CD14-positive monocyte (primary cell): ENCODE results near the gene NLRP9. TPM values are rescaled to one million over a fixed set of nuclear protein-coding genes. Genes with fewer than 3 reads are reported as not detected.

ENCODE experiments used
- DNase-seq, 3 donors: peaks; one replicate each; pipeline ENCODE4 v3.0.0-alpha.2; 2011 to 2022
- H2AFZ ChIP-seq: 2 replicates; pipeline ENCODE4 v1.6.0; 2012; ENCODE audit warnings: mild to moderate bottlenecking, low read depth, low read length, inconsistent platforms; ENCODE audit not compliant: insufficient read depth, poor library complexity, severe bottlenecking
- H3K27ac ChIP-seq, 2 donors: 1 replicate in 1 of 2; 2 replicates in 1 of 2; pipeline ENCODE4 v1.5.1; 2012 to 2013; ENCODE audit warnings: low read length in 2 of 2, control low read depth in 1 of 2, inconsistent platforms in 1 of 2, low read depth in 1 of 2, mild to moderate bottlenecking in 1 of 2
- H3K27me3 ChIP-seq, 2 donors: one replicate each; pipeline versions ENCODE4 v1.6.0 to v1.6.1; 2011 to 2013; ENCODE audit warnings: low read length in 2 of 2; ENCODE audit not compliant: control insufficient read depth in 2 of 2, insufficient read depth in 2 of 2
- H3K36me3 ChIP-seq, 2 donors: replicated peaks in 1 of 2; 1 replicate in 1 of 2; 2 replicates in 1 of 2; pipeline versions ENCODE4 v1.5.1 to v1.6.1; 2012 to 2013; ENCODE audit warnings: low read length in 2 of 2, control low read depth in 1 of 2, inconsistent platforms in 1 of 2, mild to moderate bottlenecking in 1 of 2; ENCODE audit not compliant: insufficient read depth in 2 of 2, control insufficient read depth in 1 of 2
- H3K4me1 ChIP-seq, 2 donors: 1 replicate in 1 of 2; 2 replicates in 1 of 2; pipeline versions ENCODE4 v1.5.1 to v1.6.1; 2012 to 2013; ENCODE audit warnings: low read length in 2 of 2, control low read depth in 1 of 2, inconsistent platforms in 1 of 2, mild to moderate bottlenecking in 1 of 2, moderate library complexity in 1 of 2; ENCODE audit not compliant: insufficient read depth in 2 of 2, control insufficient read depth in 1 of 2
- H3K4me2 ChIP-seq: replicated peaks from 2 replicates; pipeline ENCODE3; 2012; ENCODE audit warnings: low read length, moderate library complexity, mild to moderate bottlenecking; ENCODE audit not compliant: poor library complexity, severe bottlenecking; ENCODE audit errors: extremely low read depth
- H3K4me3 ChIP-seq, 3 experiments: fragments of 200-600 bp in 1 of 3; sonication (generic) in 1 of 3; replicated peaks in 1 of 3; 1 replicate in 2 of 3; 2 replicates in 1 of 3; pipeline ENCODE4 v1.5.1; 2011 to 2013; ENCODE audit warnings: low read length in 3 of 3, mild to moderate bottlenecking in 3 of 3, control low read depth in 2 of 3, low read depth in 2 of 3, inconsistent platforms in 1 of 3, moderate library complexity in 1 of 3
- H3K79me2 ChIP-seq: 2 replicates; pipeline ENCODE4 v1.6.0; 2012; ENCODE audit warnings: mild to moderate bottlenecking, control low read depth, inconsistent platforms, low read length, moderate library complexity; ENCODE audit not compliant: insufficient read depth
- H3K9ac ChIP-seq: 2 replicates; pipeline ENCODE4 v1.6.0; 2017; ENCODE audit warnings: low read length, mild to moderate bottlenecking; ENCODE audit not compliant: insufficient read depth, poor library complexity, severe bottlenecking
- H3K9me3 ChIP-seq, 2 donors: replicated peaks in 1 of 2; 1 replicate in 1 of 2; 2 replicates in 1 of 2; pipeline versions ENCODE4 v1.5.1 to v1.6.1; 2012 to 2013; ENCODE audit warnings: low read length in 2 of 2, control low read depth in 1 of 2; ENCODE audit not compliant: control insufficient read depth in 1 of 2, insufficient read depth in 1 of 2
- H4K20me1 ChIP-seq: 2 replicates; pipeline ENCODE4 v1.6.0; 2012; ENCODE audit warnings: mild to moderate bottlenecking, low read length, control low read depth, moderate library complexity; ENCODE audit not compliant: insufficient read depth
- H3K27ac Mint-ChIP-seq, 7 donors: one replicate each; pipeline ENCODE4 v1.8.0; 2020; ENCODE audit warnings: mild to moderate bottlenecking in 7 of 7, mixed read lengths in 7 of 7, moderate library complexity in 6 of 7, inconsistent platforms in 2 of 7
- H3K27me3 Mint-ChIP-seq, 3 donors: one replicate each; pipeline ENCODE4 v1.8.0; 2021 to 2022; ENCODE audit warnings: low read depth in 3 of 3, mild to moderate bottlenecking in 3 of 3, mixed read lengths in 3 of 3, moderate library complexity in 3 of 3, inconsistent platforms in 1 of 3
- H3K36me3 Mint-ChIP-seq, 2 donors: one replicate each; pipeline ENCODE4 v1.8.0; 2020; ENCODE audit warnings: mixed read lengths in 2 of 2, inconsistent platforms in 1 of 2, mild to moderate bottlenecking in 1 of 2
- H3K4me1 Mint-ChIP-seq: one replicate; pipeline ENCODE4 v1.8.0; 2020; ENCODE audit warnings: mild to moderate bottlenecking, mixed read lengths
- H3K4me3 Mint-ChIP-seq, 2 donors: one replicate each; pipeline ENCODE4 v1.8.0; 2020; ENCODE audit warnings: mild to moderate bottlenecking in 2 of 2, mixed read lengths in 2 of 2, moderate library complexity in 1 of 2
- H3K9me3 Mint-ChIP-seq, 7 donors: one replicate each; pipeline ENCODE4 v1.8.0; 2020 to 2022; ENCODE audit warnings: mixed read lengths in 7 of 7, mild to moderate bottlenecking in 6 of 7, moderate library complexity in 6 of 7, inconsistent platforms in 2 of 7
- CTCF ChIP-seq: fragments of 200-600 bp; IDR thresholded peaks from one replicate; pipeline ENCODE4 v1.8.0; 2022; ENCODE audit warnings: antibody characterized with exemption, mild to moderate bottlenecking
- WGBS: methylation state at CpG from one replicate; pipeline ENCODE4 v1.1.5; 2013; ENCODE audit warnings: missing lambda C conversion rate; ENCODE audit not compliant: insufficient coverage; 5-methylcytosine and 5-hydroxymethylcytosine counted together
- intact Hi-C, 2 donors: fragments of 100-400 bp; cut with micrococcal nuclease; formaldehyde crosslinking; loops; one replicate each; pipeline versions ENCODE4 v1.15.0 to v1.15.1; 2023
- polyA plus RNA-seq, 3 donors: library from polyadenylated mRNA; depleted of rRNA in 1 of 3; unstranded in 2 of 3; stranded (reverse) in 1 of 3; fragments of 300-500 nt in 2 of 3; fragments of >200 nt in 1 of 3; fragmentation: Illumina TruSeq in 2 of 3; gene quantifications; 1 replicate in 2 of 3; 2 replicates in 1 of 3; pipeline ENCODE4 v1.2.3, GENCODE V29; 2012 to 2021

The NLRP9 gene
- polyA plus RNA-seq, 3 donors, result not detected

GRCh38 chr19:55695511-55696290 lies 42.5 kb downstream of the NLRP9 start:
- Mint-ChIP-seq H3K36me3 (peaks cover 71 to 94% of the 10 kb centered on the region in 2 donors), H3K9me3 (peaks cover 0 to 3% (median 0%) of the 10 kb centered on the region in 7 donors), H3K4me3 (no peak overlapping the region), H3K27ac (peak overlapping the region in 2 of 7 donors; percentile 42 to 56), H3K4me1 (no peaks in the 10 kb centered on the region), H3K27me3 (no peaks in the 10 kb centered on the region)
- Histone ChIP-seq H4K20me1 (peaks cover 52% of the 10 kb centered on the region), H3K36me3 (peaks cover 78 to 95% of the 10 kb centered on the region in 2 donors), H3K27me3 (no peaks in the 10 kb centered on the region), H3K4me2 (no peak overlapping the region), H3K4me3 (no peak overlapping the region), H2AFZ (no peak overlapping the region), H3K4me1 (no peaks in the 10 kb centered on the region), H3K27ac (no peak overlapping the region), H3K79me2 (no peaks in the 10 kb centered on the region), H3K9me3 (no peaks in the 10 kb centered on the region), H3K9ac (no peak overlapping the region)
- no peak for DNase-seq
- no peak for TF ChIP-seq CTCF
- intact Hi-C loops, result no loop called here
- 98% methylated on average over 11 of the region's 23 CpGs for WGBS

GRCh38 chr19:55694656-55695491 lies 43.3 kb downstream of the NLRP9 start:
- WGBS, result 93% methylated on average over 22 of the region's 37 CpGs
- TF ChIP-seq CTCF, result no peak
- Mint-ChIP-seq H3K27me3 (no peaks in the 10 kb centered on the region), H3K27ac (peak overlapping the region in 1 of 7 donors; percentile 42), H3K4me1 (no peaks in the 10 kb centered on the region), H3K36me3 (peaks cover 69 to 94% of the 10 kb centered on the region in 2 donors), H3K4me3 (no peak overlapping the region), H3K9me3 (peaks cover 0 to 2% (median 0%) of the 10 kb centered on the region in 7 donors)
- no peak overlapping the region for H3K9ac ChIP-seq
- H3K9me3 ChIP-seq, result no peaks in the 10 kb centered on the region
- H3K36me3 ChIP-seq, result peaks cover 79 to 98% of the 10 kb centered on the region in 2 donors
- H3K4me2 ChIP-seq, result no peak overlapping the region
- H3K27me3 ChIP-seq, result no peaks in the 10 kb centered on the region
- H2AFZ ChIP-seq, result no peak overlapping the region
- peaks cover 60% of the 10 kb centered on the region for H4K20me1 ChIP-seq
- DNase-seq, result no peak
- no peak overlapping the region for H3K4me3 ChIP-seq
- intact Hi-C loops, result no loop called here
- H3K79me2 ChIP-seq, result no peaks in the 10 kb centered on the region
- no peak overlapping the region for H3K27ac ChIP-seq
- H3K4me1 ChIP-seq, result no peaks in the 10 kb centered on the region
